ENCODE results near the gene STAMBP.

GRCh38 chr2:73893764-73894474 is 65.2 kb downstream of the STAMBP start:
- TF ChIP-seq CTCF (IDR thresholded peaks at IDR 0.05) (no peak), POLR2A (IDR thresholded peaks at IDR 0.05) (no peak), POLR2AphosphoS5 (IDR thresholded peaks at IDR 0.05) (no peak)

Data from breast epithelium (tissue), 3 donors.